ENCODE measurements around the gene CACNB4.

CACNB4 gene

DNA sequence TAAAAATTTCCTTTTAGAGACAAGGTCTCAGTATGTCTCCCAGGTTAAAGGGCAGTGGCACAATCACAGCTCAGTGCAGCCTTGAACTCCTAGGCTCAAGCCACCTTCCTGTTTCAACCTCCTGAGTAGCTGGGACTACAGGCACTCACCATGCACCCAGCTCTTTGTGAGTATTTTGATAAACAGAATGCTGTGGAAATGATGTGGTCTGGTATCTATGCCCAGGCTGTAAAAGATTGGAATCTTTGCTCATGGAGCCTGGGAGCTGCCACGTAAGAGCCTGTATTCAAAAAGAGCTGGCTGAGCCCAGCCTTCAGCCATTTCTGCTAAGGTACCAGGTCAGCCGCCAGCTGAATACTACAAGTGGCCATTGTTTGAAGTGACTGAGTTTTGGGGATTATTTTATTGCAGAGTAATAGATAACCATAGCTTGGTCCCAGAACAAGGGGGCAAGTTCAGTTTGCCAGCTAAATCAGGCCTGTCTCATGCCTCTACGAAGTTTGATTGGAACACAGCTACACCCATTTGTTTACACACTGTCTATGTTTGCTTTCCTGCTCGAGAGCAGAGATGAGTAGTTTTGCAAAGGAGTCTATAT lies 249.3 kb downstream of the CACNB4 start:
- DNase-seq: no peak

DNA sequence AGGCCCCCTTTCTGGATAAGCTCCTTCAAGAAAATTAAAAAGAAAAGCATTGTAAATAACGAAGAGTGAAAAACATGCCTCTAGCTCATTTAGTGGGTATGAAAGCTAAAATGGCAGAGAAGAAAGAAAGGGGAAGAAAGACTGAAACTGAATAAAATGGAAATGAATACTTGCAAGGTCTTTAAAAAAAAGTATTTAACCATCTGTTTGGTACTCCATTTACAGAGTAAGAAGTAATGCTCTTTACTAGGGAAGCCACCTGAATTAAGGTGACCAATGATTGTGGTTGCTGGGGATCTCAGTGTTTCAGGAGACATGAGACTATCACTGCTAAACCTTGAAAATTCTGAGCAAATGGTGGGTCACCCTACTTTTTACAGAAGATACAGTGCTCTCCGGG lies 253.0 kb downstream of the CACNB4 start:
- DNase-seq: no peak

DNA sequence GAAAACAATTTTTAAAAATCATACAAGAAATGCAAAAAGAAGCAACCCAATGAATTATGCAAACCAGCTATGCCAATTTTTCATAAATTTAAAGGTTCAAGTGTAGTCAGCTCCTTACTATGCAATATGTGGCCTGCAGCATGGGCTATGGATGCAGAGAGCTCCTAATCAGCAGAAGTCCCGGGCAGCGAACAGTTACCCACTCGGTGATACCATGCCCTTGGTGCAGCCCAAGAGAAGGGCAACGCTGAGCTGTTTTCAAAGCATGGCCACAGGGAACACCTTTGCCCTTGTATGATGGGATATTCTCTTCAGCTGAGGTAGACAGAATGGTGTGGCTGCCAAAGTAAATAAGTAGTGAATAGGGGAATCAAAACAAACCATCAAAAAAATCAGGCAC lies 253.4 kb downstream of the CACNB4 start:
- DNase-seq: no peak

DNA sequence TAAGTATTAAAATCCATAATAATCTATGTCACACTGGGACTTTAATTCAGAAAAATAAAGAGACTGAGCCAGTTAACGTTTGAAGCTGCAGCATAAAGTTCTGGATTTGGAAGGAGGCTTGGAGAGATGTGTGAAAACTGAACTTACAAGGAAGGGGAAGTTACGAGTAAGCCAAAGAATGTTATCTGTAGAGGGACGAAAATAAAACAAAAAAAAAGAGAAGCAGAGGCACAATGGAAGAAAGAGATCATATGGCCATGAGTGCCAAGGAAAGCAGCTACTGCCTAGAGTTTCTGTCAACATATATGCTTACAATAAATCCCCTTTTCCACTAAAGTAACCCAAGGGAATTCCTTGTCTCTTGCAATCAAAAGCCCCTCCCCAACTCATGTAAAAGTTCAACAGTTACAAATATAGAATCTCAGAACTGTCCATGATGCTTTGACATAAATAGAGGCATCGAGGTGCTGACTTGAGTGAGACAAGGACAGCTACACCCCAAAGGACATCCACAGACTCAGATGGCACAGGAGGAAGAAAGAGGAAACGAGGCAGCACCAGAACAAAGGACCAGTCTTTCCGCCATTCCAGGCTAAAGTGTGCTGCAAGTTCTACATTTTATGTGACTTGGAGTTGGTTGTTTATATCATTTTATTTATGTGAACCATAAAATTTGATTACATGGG lies 254.5 kb downstream of the CACNB4 start:
- DNase-seq: no peak

DNA sequence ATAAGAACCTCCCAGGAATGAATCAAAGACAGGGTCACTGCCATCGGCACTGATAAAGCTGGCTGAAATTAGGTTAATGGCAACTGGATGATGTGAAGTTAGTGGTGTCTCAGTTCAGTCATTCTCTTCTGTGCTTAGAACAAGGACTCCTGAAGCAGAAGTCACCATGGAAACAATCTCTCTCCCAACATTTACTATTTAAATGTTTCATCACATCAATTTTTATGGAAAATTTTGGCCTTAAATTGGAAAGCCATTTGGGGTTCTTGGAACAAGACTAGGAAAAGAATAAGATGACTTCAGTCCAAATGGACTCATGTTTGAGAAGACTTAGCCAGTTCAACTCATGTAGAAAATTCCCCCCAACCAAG lies 255.2 kb downstream of the CACNB4 start:
- DNase-seq: no peak

DNA sequence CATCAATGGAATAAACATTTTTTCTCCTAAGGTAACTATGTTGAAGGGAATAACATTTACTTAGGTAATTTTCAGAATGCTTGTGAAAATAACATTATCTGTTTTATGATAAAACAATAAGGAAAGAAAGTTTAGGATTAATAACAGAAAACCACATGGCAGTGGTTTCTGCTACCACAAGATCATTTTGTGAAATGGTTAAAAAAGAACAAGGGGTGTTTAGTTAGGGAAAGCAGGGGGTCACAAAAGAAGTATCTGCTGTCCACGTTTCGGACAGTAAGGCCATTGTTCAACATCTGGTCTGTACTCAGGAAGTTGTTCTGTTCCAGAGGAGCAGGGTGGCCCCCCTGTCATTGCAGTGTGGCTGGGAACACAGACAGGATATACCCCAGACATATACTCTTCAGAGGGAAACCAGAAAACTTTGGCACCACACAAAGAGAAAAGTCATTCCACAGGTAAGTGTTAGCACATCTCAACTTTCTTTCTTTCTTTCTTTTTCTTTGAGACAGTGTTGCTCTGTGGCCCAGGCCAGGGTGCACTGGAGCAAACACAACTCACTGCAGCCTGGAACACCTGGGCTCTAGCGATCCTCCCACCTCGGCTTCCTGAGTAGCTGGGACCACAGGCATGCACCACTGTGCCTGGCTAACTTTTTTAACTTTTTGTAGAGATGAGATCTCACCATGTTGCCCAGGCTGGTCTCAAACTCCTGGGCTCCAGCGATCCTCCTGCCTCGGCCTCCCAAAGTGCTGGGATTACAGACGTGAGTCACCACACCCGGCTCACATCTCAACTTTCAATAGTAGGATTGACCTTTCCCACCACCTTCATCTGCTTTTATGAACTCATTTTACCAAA lies 255.8 kb downstream of the CACNB4 start:
- DNase-seq: no peak

DNA sequence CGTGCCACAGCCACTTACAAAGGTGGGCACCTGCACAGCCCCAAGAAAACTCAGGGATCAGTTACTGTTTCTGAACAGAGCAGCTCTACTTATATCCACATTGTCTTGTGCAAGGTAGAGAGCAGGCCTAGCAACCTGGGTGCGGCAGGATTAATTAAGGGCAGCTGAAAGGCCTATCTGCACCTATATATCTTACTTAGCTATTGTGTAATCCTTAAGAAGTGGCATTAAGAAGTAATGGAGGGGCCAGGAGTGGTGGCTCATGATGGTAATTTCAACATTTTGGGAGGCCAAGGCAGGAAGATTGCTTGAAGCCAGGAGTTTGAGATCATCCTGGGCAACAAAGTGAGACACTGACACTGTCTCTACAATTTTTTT lies 257.8 kb downstream of the CACNB4 start:
- no peak for DNase-seq

DNA sequence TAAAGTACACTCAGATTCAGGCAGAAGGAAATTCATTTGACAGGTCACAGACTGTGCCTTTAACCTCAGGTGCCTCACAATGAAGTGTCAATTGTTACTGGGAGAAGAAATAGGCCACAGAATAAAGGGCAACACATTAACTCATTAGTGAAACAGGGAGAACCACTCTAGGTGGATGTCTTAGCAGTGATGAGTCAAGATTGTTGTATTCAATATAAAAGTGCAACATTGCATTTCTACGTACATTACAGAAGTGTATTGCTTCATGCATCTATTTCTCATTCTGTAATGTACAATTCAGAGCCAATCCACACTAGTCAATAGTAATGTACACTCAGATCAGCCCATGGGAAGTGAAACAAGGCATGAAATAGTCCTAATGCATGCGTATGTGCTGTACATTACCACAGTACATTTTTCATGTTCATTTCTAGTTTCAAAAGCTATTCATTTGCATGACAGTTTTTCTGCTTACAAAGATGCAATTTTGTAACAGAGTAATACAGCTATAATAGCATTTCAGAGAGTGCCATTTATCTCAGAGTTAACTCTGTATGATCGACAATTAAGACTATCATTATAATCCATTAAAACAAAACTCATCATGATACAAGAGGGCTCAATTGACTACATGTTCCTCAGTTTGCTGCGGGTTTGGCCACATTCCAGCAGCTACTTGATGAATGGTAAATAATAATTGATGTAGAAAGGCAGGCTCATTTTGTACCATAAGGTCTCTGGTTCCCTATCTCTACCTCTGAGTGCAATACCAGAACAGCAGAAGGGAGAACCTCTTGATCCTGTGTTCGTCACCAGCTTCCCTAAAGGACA lies 258.4 kb downstream of the CACNB4 start:
- no peak for DNase-seq

DNA sequence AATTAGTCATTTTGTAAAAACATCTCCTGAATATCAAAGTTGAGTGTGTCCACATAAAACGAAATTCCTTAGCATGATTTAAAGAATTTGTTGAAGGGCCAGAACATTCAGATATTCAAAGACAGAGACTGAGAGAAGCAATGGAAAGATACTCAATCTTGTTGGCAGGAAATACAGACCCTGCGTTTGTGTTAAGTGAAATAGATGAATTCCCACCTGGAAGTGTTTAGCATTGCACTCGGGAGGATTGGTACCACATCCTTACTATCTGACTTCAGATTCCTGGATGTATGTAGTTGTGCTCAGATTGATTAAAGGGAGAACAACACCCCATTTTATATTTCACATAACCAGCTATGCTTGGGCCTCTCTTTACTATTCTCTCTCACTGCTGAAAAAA lies 260.9 kb downstream of the CACNB4 start:
- no peak for DNase-seq

DNA sequence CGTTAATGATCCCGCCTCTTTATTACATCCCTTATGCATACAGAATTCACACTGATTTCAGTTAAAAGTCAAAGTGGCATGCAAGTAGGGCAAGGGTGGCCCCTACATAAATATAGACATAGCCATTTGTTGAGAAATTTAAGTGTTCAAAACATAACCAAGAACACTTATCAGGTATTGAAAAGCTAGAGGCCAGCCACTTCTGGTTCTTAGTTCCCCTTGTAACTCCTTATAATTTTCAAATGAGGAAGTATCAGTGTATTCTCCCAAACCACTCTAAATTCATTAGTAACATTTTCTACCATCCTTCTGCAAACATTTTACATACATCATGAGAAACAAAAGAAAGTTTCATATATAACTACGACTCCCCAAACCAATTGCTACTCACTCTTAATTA lies 264.9 kb downstream of the CACNB4 start:
- no peak for DNase-seq

DNA sequence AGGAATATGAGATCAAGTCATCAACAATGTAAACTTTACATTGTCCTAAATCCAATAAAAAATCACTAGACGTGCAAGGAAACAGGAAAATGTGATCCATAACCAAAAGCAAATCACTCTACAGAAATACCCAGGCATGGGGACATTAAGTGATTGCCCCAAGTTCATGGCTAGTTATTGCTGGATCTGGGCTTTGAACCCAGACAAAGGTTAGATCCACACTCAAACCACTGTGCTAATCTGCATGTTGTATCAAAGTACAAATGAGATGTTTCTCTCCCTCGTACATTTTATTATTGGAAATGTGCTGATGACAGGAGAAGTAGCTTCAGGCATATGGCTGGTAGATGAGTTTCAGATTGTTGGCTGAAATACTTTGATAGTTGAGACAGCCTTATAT lies 267.9 kb downstream of the CACNB4 start:
- DNase-seq: no peak

DNA sequence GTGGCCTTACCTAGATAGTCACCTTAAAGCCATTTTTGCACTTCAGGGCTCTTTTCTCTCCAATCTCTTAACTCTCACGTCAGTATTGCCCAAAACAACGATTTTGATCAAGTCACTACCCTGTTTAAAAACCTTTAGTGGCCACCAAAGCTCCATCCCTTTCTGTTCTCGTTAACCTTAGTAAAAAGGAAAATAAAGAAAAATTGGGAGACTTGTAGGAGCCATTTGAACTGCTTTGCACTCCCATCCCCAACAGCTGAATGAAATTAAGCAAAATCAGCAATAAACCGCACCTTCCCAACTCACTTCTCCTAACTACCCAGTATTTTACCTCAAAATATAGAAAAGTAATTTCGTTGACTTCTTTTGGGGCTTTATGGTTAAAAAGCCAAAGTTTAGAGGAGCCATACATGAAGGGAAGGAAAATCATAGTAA lies 269.9 kb downstream of the CACNB4 start:
- no peak for DNase-seq

DNA sequence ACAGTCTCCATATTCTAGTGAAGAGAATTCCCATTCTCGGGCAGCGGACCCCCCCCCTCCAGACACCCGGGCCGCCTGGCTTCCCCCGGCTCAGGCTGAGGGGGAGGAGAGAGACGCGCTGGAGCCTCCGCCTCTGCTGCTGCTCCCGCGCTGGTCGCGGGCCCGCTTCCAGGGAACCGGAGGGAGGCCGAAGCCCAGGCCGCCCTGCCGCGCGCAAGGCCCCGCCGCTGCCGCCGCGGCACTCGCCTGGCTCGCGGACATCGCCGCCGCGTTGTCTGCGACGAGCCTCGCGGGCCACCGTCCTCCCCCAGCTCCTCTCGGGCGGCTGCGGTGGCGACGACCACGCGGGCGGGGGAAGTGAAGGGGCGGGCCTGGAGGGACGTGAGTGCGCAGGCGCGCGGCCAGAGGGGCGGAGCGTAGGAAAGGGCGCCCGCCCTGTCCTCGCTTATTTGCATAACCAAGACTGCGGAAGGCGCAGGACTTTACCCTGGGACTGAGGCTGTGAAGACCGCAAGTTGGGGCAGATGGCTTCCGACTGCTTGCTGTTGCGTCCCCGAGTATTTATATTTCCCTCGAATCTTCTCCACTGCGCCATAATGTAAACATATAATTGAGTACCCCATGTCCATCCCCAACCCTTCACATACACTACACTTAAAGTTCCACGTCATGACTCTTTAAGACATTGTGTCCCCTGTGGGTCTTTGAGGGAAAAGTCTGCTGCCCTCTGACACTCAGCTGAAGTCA lies 270.5 kb downstream of the CACNB4 start, which contains the start of gene ARL5A:
ARL5A (minus strand) TSS at position 279 of the 747 bp plus-strand sequence; CDS start at position 34, 245 bp downstream.
- DNase-seq: peak; percentile 96

DNA sequence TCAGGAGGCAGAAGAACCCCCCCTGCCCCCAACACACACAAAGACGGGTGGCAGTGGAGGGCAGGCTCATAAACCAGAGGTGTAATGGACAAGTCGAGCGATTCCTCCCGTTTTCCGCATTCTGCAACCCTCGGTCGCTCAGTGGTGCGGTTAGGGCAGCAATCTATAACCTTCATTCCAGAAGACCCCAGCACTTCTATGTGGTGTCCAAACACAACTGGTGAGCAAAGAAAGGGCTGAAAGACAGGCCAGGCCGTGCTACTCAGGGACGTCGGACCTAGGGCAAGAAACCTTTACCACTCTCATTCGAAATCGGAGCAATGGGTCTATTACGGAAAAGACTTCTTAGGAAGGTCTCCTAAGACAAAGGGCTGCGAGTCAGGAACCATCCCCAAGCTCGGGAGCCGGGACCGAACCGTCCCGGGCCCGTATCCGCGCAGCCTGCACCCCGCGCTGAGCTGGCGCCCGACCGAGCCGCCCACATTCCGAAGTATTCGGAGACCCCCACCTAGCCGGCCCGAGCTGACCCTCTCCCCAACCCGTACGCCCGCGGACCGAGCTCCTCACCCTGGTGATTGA lies 271.2 kb downstream of the CACNB4 start:
- no peak for DNase-seq

DNA sequence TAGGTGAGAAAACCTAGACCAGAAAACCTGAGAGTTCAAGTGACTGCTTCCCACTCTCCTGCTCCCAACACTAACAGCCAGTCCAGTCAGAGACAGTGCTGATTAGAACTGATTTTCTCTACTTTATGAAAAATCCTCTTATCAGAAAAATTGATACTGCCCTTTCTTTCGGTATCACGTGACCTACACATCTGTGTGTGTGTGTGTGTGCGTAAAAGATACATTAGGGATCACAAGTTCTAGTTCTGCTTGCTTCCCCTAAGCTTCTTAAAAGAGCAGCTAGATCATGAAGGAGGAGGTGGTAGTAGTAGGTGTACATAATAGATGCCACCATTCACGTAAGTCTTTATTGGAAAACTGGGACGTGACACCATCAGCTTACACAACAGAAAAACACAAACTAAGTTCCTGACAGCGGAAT lies 272.1 kb downstream of the CACNB4 start:
- no peak for DNase-seq

DNA sequence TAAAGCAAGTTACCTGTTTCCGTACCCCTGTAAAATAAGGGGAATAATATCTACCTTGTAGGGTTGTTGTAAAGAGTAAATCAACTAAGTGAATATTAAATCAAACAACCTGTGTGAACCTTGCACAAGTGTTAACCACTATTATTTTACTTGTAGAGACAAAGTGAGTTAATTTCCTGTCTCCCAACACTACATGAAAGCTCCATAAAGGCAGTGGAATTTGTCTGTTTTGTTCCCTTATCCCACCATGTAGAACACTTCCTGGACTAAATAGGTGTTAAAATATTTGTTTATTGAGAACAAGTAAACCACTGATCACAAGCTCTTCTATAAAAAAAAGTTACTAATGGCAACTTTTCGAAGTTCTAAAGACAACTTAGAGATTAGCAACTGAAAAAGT lies 274.0 kb downstream of the CACNB4 start:
- no peak for DNase-seq

DNA sequence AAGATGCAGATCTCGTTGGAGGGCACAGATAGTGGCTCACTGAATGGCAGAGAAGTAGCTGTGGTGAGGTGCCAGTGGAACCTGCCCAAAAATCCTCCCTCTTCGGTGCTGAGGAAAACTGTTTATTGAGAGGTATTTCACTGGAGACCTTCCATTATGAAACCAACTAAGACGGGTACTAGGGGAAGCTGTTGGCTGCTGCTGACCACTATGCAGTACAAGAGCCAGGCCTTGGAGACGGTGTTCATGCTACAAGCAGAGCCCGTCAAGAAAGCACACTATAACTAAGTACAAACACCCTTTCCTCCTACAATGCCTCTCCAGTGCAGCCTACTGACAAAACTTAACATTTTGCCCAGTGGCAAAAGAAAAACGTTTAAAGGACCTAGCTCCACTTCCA lies 275.2 kb downstream of the CACNB4 start:
- DNase-seq: no peak

DNA sequence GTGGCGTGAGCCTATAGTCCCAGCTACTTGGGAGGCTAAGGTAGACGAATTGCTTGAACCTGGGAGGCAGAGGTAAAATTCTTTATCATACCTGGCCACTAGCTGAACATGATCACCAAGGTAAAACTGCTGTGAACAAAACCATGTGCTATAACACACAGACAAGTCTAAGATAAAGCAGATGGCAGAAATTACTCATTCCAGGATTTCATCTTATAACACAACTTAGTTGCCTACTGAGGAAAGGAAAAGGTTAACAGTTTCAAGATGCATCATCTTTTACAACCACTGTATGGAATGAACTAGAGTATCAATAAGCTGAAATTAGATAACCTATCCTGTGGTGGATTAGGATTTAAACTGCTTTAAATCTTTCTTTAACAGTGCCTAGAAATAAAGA lies 278.9 kb downstream of the CACNB4 start:
- DNase-seq: no peak

DNA sequence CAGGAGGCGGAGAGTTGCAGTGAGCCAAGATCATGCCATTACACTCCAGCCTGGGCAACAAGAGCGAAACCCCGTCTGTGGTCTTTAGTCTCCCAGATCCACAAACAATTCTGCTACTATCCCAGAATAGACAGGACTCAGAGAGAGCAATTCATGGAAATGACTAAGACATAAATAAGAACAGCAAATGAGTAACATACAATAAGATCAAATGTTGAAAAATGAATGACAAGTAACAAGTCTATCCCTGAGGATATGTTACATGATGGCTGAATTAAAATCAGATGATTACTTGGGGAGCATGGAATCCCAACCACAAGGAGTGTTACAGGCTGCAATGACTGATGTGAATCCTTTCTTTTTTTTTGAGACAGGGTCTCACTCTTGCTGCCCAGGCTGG lies 280.9 kb downstream of the CACNB4 start:
- no peak for DNase-seq

DNA sequence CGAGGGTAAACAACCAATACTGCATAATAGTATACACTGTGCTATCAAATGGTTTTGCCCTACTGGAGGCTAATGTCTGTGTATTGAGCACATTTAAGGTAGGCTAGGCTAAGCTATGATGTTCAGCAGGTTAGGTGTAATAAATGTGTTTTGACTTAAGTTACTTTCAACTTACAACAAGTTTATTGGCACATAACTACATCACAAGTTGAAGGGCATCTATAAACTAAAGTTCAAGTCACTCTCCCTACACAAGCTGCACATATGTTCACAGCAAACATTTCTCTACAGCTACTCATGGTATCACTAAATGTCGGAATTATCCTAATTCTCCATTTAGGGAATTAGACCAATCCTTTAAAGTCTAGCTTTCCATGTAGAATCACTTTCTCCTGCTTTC lies 282.0 kb downstream of the CACNB4 start:
- DNase-seq: no peak

DNA sequence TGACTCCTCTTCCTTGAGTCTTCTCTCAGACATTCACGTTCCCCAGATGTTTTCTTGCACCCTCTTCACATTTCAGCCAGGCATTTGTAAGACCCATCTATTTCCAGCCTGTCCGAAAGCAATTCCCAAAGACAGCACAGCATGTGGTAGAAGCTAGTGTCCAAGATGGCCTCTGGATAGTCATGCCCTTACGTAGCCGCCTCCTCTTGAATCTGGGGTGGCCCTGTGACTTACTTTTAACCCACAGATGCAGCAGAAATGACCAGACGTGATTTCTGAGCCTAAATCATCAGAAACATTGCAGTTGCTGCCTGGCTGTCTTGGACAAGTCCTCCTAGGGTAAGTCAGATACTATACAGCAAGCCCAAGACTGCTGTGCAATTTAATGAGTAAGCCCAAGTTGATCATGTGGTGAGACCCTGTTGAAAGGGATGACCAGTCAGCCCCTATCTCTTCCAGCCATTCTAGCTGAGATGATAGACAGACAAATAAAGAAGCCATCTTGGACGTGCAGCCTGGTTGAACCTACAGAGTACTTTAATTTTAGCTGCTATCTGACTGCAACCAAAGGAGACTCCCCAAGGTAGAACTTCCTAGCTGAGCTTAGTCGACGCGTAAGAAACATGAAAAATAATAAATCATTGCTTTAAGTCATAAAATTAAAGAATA lies 282.9 kb downstream of the CACNB4 start:
- no peak for DNase-seq

All from left hindlimb (tissue), 1 donor.